Mononuclear cell (primary cell): ENCODE data around the gene KIAA1549. TPM values are rescaled to one million over a fixed set of nuclear protein-coding genes. Genes with fewer than 3 reads are reported as not detected.

Experiments used
- H3K27me3 ChIP-seq: 2 replicates; pipeline ENCODE4 v1.6.0; 2011; ENCODE audit warnings: low read length, control low read depth; ENCODE audit not compliant: insufficient read depth
- H3K4me1 ChIP-seq: 2 replicates; pipeline ENCODE4 v1.5.1; 2011; ENCODE audit warnings: mild to moderate bottlenecking, low read length, control low read depth; ENCODE audit not compliant: insufficient read depth
- H3K4me3 ChIP-seq: 2 replicates; pipeline ENCODE4 v1.5.1; 2011; ENCODE audit warnings: mild to moderate bottlenecking, low read length, moderate library complexity
- H3K9me3 ChIP-seq: 2 replicates; pipeline ENCODE4 v1.5.1; 2011; ENCODE audit warnings: low read depth, mild to moderate bottlenecking, control low read depth, low read length
- total RNA-seq: library from RNA; depleted of rRNA; stranded (reverse); fragments of >200 nt; gene quantifications from one replicate; pipeline ENCODE4 v1.2.3, GENCODE V29; 2012

Gene KIAA1549
- total RNA-seq, 1 donor = 0.10 TPM

DNA sequence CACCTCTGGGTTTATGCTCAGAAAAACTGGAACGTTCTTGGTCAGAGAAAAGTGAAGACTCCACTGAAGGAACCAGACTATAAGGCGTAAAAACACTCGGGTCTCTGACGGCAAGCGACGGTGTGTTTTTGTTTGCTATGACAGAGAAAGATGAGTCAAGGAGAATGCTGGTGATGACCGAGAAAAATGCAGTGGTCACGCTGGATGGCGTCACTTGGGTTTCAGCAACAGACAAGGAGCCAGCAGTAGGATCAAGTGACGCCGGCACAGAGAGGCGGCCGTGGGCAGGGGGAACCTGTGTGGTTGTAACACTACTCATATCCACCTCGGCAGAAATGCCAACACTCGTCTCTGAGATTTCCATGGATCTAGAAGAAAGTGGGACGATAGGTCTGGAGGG, 63.4 kb downstream of the KIAA1549 start:
- Histone ChIP-seq H3K4me1 (no peaks in the 10 kb centered on the region), H3K9me3 (no peaks in the 10 kb centered on the region), H3K27me3 (no peaks in the 10 kb centered on the region), H3K4me3 (no peak overlapping the region)

DNA sequence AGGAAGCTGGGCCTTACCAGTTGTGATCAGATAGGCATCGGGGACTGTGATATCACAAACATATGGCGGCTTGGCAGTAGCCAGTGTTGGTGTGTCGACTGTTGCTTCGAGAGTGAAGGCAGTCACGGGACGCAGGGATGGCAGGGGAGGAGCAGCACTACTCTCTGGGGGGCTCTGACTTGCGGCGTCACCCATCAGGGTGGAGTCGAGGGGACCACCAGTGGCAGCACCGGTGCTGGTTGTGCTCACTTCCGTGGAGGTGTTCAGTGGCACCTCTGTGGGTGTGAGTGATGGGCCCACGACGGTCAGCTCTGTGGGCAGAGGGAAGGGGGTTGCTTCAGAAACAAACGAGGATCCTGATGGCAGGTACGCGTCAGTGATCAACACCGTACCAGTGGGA, 64.5 kb downstream of the KIAA1549 start:
- Histone ChIP-seq H3K27me3 (no peaks in the 10 kb centered on the region), H3K9me3 (no peaks in the 10 kb centered on the region), H3K4me1 (no peaks in the 10 kb centered on the region), H3K4me3 (no peak overlapping the region)

DNA sequence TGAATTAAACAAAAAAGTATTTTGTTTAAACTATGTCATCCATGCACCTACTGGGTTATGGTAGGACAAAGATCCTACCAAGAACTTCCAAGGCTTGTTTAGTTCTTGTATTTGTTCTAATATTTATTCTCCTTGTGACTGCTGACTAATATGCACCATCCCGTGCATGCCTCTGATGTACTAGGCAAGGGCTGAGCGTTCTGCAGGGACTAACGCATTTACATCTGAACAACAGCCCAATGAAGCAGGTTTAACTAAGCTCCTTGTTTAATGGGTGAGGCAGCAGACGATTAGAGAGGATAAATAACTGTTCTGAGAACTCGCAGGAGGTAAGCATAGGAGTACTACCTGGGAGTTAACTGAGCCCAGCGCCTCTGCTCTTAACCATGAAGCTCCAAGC, 64.9 kb downstream of the KIAA1549 start:
- Histone ChIP-seq H3K4me1 (no peaks in the 10 kb centered on the region), H3K9me3 (no peaks in the 10 kb centered on the region), H3K4me3 (no peak overlapping the region), H3K27me3 (no peaks in the 10 kb centered on the region)

DNA sequence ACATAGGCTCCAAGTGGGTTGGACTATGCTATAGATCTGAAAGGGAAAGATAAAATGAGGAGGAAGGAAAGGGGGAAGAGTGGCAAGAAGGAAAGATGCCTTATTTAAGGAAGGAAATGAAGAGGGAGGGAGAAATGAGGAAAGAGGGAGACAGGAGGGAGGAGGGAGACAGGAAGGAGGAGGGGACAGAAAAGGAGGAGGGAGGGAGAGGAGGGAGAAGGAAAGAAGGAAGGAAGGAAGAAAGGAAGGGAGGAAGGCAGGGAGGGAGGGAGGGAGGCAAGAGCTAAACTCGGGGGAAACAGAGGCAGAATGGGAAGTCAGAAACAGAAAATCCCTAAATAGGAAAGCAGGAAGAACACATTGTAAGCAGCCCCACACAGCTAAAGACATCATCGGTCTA, 67.4 kb downstream of the KIAA1549 start:
- Histone ChIP-seq H3K9me3 (no peaks in the 10 kb centered on the region), H3K4me3 (no peak overlapping the region), H3K27me3 (no peaks in the 10 kb centered on the region), H3K4me1 (no peaks in the 10 kb centered on the region)

DNA sequence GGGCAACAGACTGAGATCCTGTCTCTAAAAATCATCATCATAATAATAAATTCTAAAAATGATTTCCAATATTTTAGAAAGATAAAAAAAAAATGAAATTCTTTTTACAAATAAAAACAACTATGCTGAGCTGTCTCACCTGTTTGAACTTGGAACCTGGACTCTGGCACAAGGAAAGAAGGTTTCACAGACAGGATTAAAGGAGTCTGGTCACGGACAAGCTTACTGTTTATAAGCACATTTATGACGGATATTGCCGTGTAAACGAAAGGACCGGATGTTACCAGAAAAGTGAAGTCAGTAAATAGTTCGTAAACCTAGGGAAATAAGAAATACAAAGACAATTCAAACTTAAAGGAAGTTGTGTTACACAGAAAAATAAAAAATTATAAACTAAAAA, 70.2 kb downstream of the KIAA1549 start:
- Histone ChIP-seq H3K4me3 (no peak overlapping the region), H3K27me3 (no peaks in the 10 kb centered on the region), H3K9me3 (no peaks in the 10 kb centered on the region), H3K4me1 (no peaks in the 10 kb centered on the region)

DNA sequence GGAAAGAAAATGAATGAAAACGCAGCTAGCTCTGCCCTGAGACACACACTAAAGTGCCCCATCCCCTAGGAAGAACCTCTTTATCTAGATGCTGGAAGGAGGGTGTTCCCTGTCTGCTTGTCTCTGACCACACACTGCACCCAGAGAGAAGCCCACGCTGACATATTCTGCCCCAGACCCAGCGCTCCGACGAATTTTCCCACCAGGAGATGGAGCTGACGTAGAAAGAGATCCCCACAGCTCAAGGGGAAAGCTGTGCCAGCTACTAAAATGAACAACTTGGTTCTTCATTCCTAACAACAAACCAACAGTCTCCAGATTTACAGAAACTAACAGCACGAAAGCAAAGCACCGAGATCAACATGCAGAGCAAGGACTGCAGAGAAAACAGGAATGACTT, 73.3 kb downstream of the KIAA1549 start:
- Histone ChIP-seq H3K27me3 (no peaks in the 10 kb centered on the region), H3K9me3 (no peaks in the 10 kb centered on the region), H3K4me3 (no peak overlapping the region), H3K4me1 (no peaks in the 10 kb centered on the region)

DNA sequence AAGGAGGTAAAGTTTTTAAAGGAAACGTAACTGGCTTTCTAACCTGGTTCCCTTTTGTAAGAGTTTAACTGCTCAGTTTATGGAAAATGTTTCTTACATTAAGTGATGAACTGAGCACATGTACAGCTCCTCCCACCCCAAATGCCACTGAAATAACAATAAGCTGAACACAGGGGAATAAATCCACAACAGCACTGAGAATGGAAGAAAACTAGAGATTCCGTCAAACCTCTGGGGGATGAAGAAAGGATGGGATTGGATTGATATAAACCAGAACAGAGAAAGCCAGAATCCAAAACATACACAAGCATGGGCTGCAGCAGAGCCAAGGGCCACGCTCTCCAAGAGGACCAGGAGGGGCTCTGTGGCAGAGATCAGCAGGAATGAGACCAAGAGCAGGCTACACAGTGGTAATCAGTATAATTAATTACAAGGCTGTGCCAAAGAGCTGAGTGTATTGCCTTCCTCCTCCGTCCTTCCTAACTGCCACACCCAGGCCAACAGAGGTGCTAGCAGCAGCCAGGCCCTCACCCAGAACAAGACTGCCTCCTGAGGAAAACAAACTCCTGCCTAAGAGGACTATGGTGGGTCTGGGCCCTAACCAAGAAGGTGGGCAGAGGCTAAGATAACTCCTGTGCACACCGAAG, 73.9 kb downstream of the KIAA1549 start:
- Histone ChIP-seq H3K4me1 (no peaks in the 10 kb centered on the region), H3K27me3 (no peaks in the 10 kb centered on the region), H3K4me3 (no peak overlapping the region), H3K9me3 (no peaks in the 10 kb centered on the region)

DNA sequence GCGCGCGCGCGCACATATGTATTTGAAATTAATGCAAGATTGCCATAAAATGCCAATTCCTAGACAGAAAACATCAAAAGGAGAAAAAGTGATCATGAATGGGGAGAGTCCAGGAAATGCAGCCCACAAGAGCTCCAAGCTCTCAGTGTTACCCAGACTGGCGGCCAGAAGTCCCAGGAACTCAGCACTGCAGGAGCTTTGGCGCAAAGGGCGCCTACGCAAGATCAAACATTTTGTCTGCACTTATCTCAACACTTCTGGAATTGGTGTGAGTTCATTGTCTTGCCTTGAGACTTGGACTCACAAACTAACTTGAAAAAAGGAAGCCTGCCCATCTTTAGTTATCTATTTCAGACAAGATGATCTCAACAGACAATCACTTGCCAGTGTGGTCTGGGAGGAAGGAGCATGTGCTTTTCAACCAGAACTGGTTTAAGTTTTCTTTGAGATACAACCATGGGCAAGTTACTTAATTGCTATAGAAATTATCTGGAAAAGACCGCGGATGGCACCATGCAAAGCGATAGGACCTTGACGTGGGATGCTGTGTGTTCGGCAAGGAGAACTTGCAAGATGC, 77.2 kb downstream of the KIAA1549 start:
- Histone ChIP-seq H3K4me1 (no peaks in the 10 kb centered on the region), H3K9me3 (no peaks in the 10 kb centered on the region), H3K4me3 (no peak overlapping the region), H3K27me3 (no peaks in the 10 kb centered on the region)

DNA sequence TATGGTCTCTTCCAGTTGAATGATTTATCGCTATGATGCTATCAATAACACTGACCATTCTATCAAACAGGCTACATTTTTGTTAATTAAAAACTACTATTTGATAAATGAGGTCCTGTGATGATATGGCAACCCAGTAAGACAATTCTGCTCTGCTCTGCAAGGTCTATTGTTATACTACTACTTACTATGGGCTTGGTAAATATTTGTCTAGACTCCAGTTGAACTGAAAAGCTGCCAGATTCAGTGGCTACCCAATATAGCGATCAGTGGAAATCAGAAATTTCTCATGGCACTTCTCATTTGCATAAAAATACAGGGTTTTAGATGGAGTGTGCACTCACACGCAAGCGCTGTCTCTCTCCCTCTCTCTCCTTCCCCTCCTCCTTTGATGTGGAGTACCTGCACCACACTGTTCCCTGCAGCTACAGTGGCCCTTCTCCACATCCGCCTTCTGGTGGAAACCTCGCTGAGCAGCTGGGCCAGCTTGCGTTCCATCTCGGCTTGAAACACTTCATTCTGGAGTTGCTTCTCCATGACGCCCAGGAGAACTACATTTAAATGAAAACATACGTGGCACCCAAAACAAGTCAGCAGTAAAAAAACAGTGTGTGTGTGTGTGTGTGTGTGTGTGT, 77.9 kb downstream of the KIAA1549 start:
- Histone ChIP-seq H3K4me1 (no peaks in the 10 kb centered on the region), H3K9me3 (no peaks in the 10 kb centered on the region), H3K4me3 (no peak overlapping the region), H3K27me3 (no peaks in the 10 kb centered on the region)

DNA sequence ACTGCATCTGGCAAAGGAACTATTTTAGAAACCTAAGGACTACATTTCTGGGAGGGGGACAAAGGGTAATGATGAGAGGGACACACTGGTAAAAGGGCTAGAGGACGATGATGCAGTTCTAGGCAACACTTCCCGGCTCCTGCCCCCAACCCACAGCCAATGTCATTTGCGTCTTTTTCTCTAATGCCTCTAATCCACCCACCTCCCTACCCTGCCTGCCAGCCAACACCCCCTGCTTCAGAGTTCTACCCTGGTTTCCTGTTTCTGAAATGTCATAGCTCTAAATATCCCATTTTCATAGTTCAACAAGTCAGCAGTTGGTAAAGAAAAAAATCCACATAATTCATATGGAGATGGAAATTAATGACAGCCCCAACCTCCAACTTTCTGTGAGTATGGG, 79.0 kb downstream of the KIAA1549 start:
- Histone ChIP-seq H3K4me1 (no peaks in the 10 kb centered on the region), H3K4me3 (no peak overlapping the region), H3K9me3 (no peaks in the 10 kb centered on the region), H3K27me3 (no peaks in the 10 kb centered on the region)

DNA sequence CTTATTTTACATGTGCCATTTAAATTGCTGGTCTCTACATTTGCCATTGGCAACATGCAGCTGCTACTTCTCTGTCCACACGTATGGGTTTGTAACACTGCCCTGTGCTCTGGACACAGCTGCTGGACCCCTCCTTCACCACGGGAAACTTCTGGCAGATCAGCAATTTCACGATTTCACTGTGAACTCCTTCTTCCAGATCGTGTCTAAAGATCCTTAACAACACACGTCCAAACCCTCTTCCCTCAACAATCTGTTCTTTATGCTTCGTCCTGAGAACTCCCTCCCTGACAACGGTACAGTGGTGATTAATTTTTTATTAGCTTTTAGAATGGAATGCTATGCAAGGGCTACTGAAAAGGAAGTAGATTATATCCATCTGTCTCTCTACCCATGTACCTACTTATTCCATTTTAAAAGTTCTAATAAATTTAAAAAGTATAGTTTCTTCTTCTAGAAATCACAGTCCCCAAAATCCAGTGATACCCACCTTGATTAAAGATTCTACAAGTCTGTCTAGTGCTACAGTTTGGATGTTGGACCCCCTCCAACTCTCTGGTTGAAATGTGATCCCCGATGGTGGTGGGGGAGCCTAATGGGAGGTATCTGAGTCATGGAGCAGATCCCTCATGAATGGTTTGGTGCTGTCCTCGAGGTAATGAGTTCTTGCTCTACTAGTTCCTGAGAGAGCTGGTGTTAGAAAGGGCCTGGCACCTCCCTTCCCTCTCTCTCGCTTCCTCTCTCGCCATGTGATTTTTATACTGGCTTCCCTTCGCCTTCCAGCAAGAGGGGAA, 81.0 kb downstream of the KIAA1549 start:
- Histone ChIP-seq H3K4me1 (no peaks in the 10 kb centered on the region), H3K4me3 (no peak overlapping the region), H3K9me3 (no peaks in the 10 kb centered on the region), H3K27me3 (no peaks in the 10 kb centered on the region)

DNA sequence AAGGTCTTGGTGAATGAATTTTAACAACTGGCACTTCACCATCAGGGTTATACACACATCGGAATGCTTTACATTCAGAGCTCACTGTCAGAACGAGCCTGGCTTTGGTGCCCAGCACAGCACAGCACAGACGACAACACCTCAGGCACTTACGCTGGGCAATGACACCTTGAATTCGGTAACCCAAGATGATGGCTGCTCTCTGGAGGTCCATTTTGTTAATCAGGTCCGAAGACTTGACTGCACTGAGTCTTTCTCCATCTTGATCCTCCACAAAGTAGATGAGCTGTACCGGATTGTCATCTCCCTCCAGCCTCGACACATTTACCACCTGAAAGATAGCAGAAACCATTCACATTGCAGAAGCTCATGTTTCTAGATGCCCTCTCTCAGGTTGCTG, 82.4 kb downstream of the KIAA1549 start:
- H3K4me3 ChIP-seq = no peak overlapping the region

DNA sequence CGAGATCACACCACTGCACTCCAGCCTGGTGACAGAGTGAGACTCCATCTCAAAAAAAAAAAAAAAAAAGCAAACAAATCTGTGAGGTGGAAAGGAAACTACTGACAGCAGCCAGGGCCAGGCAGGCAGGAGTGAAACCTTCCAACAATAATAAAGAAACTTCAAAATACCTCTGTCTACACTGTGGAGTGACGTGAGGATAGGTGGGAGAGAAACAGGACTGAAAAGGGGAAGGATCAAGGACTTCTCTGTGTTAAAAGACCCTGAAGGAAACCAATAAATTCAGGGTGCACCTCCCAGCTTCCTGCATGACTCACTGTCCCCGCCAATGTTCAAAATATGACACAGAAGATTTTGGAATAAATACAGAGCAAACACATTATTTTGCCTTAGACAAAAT, 82.9 kb downstream of the KIAA1549 start:
- Histone ChIP-seq H3K4me3 (no peak overlapping the region), H3K4me1 (no peaks in the 10 kb centered on the region), H3K9me3 (no peaks in the 10 kb centered on the region), H3K27me3 (no peaks in the 10 kb centered on the region)

More for the DNA sequence above, 82.4 kb downstream of the KIAA1549 start:
- H3K9me3 ChIP-seq = no peaks in the 10 kb centered on the region
- no peaks in the 10 kb centered on the region for H3K27me3 ChIP-seq
- no peaks in the 10 kb centered on the region for H3K4me1 ChIP-seq

DNA sequence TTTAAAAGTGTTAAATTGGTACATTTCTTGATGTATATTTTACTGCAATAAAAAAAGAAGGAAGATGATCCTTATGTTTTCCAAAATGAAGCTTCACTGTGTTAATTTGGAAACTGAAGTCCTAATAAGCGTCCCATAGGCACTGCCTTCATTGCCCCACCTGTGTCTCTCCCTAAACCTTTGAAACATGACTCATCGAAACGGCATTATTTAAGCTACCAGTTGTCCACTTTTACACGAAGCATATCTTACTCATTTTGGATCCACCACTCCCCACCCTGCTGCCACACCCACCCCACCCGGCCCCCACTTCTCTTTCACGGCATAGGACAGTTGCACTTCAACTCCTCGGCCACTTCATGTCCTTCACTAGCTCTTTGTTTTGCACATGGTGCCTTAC, 85.5 kb downstream of the KIAA1549 start:
- no peak overlapping the region for H3K4me3 ChIP-seq
- H3K27me3 ChIP-seq = no peaks in the 10 kb centered on the region
- H3K9me3 ChIP-seq = no peaks in the 10 kb centered on the region
- H3K4me1 ChIP-seq = no peaks in the 10 kb centered on the region

DNA sequence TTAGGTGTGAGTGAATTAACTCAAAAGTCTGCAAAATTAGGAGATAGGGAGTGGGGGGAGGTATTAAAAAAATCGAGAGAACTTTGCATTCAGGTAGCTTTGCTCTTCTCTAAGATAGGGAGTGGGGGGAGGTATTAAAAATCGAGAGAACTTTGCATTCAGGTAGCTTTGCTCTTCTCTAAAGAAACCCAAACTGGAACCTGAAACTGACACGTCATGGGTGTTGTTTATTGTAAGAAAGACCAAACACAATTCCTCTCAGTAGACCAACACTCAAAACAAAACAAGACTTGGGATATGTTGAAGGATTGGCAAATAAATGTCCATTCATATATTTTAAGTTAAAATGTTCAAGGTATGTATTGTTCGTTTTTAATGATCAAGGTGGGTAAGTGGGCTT, 87.9 kb downstream of the KIAA1549 start:
- H3K9me3 ChIP-seq = no peaks in the 10 kb centered on the region
- no peak overlapping the region for H3K4me3 ChIP-seq
- H3K4me1 ChIP-seq = no peaks in the 10 kb centered on the region

More for the DNA sequence above, 87.9 kb downstream of the KIAA1549 start:
- no peaks in the 10 kb centered on the region for H3K27me3 ChIP-seq
